ENCODE measurements around the gene CLIP1. TPM values are rescaled to one million over a fixed set of nuclear protein-coding genes. Genes with fewer than 3 reads are reported as not detected.

Gene CLIP1
- total and polyA plus RNA-seq, 8 donors, result 16.0 to 133 (median 75.9) TPM

DNA sequence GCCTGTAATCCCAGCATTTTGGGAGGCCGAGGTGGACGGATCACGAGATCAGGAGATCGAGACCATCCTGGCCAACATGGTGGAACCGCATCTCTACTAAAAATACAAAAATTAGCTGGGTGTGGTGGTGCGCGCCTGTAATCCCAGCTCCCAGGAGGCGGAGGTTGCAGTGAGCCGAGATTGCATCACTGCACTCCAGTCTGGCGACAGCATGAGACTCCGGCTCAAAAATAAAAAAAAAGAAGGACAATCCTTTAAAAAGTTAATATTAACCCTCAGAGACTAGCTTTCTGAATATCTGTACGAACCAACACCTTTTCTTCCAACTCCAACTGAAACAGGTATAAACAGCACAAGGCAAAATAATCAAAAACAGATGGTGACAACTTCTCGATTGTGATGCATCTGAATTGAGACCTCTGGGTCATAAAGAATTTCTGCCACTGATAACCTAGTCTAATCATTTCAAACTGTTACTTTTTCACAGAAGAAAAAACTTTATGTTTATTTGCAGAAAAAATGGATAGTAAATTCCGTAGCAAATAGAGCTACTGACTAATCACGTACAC, 27.8 kb downstream of the CLIP1 start:
- peaks cover 0 to 6% (median 0%) of the 10 kb centered on the region in 4 donors for H3K36me3 ChIP-seq
- peaks cover 7 to 64% (median 17%) of the 10 kb centered on the region in 4 donors for H3K4me1 ChIP-seq
- peak overlapping the region in 3 of 5 donors; percentile 8 to 94 (median 15) for H3K27ac ChIP-seq
- WGBS, 5 donors, result 86 to 92% (median 90%) methylated on average over 14 to 15 of the region's 15 CpGs
- no peak overlapping the region for H3K4me3 ChIP-seq
- intact Hi-C loops (cut with DNase I; ENCODE audit: low total_unique reads), result loop anchor here (5.0 kb wide), 1 partner anchor 78 kb away; no protein-coding TSS in a partner anchor
- H3K27me3 ChIP-seq, result no peaks in the 10 kb centered on the region
- H3K9me3 ChIP-seq, result no peaks in the 10 kb centered on the region
- peak in 1 of 2 donors; percentile 12 for DNase-seq
- TF ChIP-seq CTCF (IDR thresholded peaks at IDR 0.05) (no peak), POLR2A (IDR thresholded peaks at IDR 0.05) (no peak), EP300 (IDR thresholded peaks at IDR 0.05) (no peak), POLR2AphosphoS5 (IDR thresholded peaks at IDR 0.05) (no peak)

DNA sequence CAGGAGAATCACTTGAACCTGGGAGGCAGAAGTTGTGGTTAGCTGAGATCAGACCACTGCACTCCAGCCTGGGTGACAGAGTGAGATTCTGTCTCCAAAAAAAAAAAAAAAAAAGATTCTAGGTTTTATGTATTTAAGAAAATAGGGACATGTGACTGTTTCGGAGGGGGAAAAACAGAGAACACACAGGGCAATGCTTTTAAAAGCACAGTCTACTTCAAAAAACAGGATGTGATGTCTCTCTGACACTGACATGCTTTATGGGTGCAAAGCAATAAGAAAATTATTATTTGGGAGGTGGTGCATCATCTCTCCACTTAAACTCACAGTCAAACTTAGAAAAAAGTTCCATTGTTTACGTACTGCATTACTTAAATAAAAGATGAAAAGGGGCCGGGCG, 28.7 kb downstream of the CLIP1 start:
- Histone ChIP-seq H3K27ac (peak overlapping the region in 1 of 5 donors; percentile 94), H3K36me3 (peaks cover 0 to 6% (median 0%) of the 10 kb centered on the region in 4 donors), H3K4me1 (peaks cover 0 to 61% (median 9%) of the 10 kb centered on the region in 4 donors), H3K9me3 (no peaks in the 10 kb centered on the region), H3K4me3 (no peak overlapping the region), H3K27me3 (no peaks in the 10 kb centered on the region)
- TF ChIP-seq CTCF (IDR thresholded peaks at IDR 0.05) (no peak), EP300 (IDR thresholded peaks at IDR 0.05) (no peak), POLR2A (IDR thresholded peaks at IDR 0.05) (no peak), POLR2AphosphoS5 (IDR thresholded peaks at IDR 0.05) (no peak)
- 76 to 87% (median 84%) methylated on average over 4 of the region's 4 CpGs for WGBS, 5 donors
- peak in 1 of 2 donors; percentile 15 for DNase-seq
- intact Hi-C loops (cut with DNase I; ENCODE audit: low total_unique reads), result no loop called here

GRCh38 chr12:122392411-122392810, 30.1 kb downstream of the CLIP1 start:
- Histone ChIP-seq H3K9me3 (no peaks in the 10 kb centered on the region), H3K4me3 (no peak overlapping the region), H3K36me3 (peaks cover 0 to 6% (median 0%) of the 10 kb centered on the region in 4 donors), H3K27me3 (no peaks in the 10 kb centered on the region), H3K27ac (no peak overlapping the region), H3K4me1 (peaks cover 0 to 64% (median 6%) of the 10 kb centered on the region in 4 donors)
- TF ChIP-seq CTCF (IDR thresholded peaks at IDR 0.05) (no peak), POLR2AphosphoS5 (IDR thresholded peaks at IDR 0.05) (no peak), EP300 (IDR thresholded peaks at IDR 0.05) (no peak)
- intact Hi-C loops (cut with DNase I; ENCODE audit: low total_unique reads), result no loop called here
- 92 to 98% (median 97%) methylated on average over 5 of the region's 5 CpGs for WGBS, 5 donors
- no peak for DNase-seq

GRCh38 chr12:122389677-122390076, 32.8 kb downstream of the CLIP1 start:
- no peaks in the 10 kb centered on the region for H3K36me3 ChIP-seq
- H3K27ac ChIP-seq, result no peak overlapping the region
- peaks cover 0 to 53% (median 8%) of the 10 kb centered on the region in 4 donors for H3K4me1 ChIP-seq
- no peak overlapping the region for H3K4me3 ChIP-seq
- H3K9me3 ChIP-seq, result no peaks in the 10 kb centered on the region
- TF ChIP-seq EP300 (IDR thresholded peaks at IDR 0.05) (no peak), CTCF (IDR thresholded peaks at IDR 0.05) (no peak), POLR2A (IDR thresholded peaks at IDR 0.05) (no peak), POLR2AphosphoS5 (IDR thresholded peaks at IDR 0.05) (no peak)
- DNase-seq, result no peak
- intact Hi-C loops (cut with DNase I; ENCODE audit: low total_unique reads), result no loop called here
- H3K27me3 ChIP-seq, result no peaks in the 10 kb centered on the region
- 87 to 97% (median 96%) methylated on average over 7 of the region's 7 CpGs for WGBS, 5 donors
